Activated T-cell treated with anti-CD3 and anti-CD28 coated beads, Interleukin-2, amount 50 U/mL, for 24 hours (primary cell): ENCODE results near the gene VWA8.

ENCODE experiments used
- DNase-seq: peaks from one replicate; pipeline ENCODE4 v3.0.0-alpha.2; 2020
- H3K27ac Mint-ChIP-seq: 2 replicates; pipeline ENCODE4 v1.8.0; 2020; ENCODE audit warnings: mild to moderate bottlenecking, mixed read lengths
- H3K27me3 Mint-ChIP-seq: 2 replicates; pipeline ENCODE4 v1.8.0; 2020; ENCODE audit warnings: mixed read lengths
- H3K36me3 Mint-ChIP-seq: 2 replicates; pipeline ENCODE4 v1.8.0; 2020; ENCODE audit warnings: low read depth, mixed read lengths
- H3K4me1 Mint-ChIP-seq: 2 replicates; pipeline ENCODE4 v1.8.0; 2020; ENCODE audit warnings: low read depth, mixed read lengths
- H3K4me3 Mint-ChIP-seq: 2 replicates; pipeline ENCODE4 v1.8.0; 2020; ENCODE audit warnings: mild to moderate bottlenecking, moderate library complexity, mixed read lengths
- H3K9me3 Mint-ChIP-seq: 2 replicates; pipeline ENCODE4 v1.8.0; 2020; ENCODE audit warnings: mixed read lengths

Gene VWA8

GRCh38 chr13:41945926-41946325 lies 15.0 kb downstream of the VWA8 start:
- no peaks in the 10 kb centered on the region for H3K27me3 Mint-ChIP-seq
- peaks cover 23% of the 10 kb centered on the region for H3K4me1 Mint-ChIP-seq
- no peak overlapping the region for H3K27ac Mint-ChIP-seq
- peaks cover 13% of the 10 kb centered on the region for H3K9me3 Mint-ChIP-seq
- DNase-seq: no peak
- H3K36me3 Mint-ChIP-seq: peaks cover 79% of the 10 kb centered on the region
- H3K4me3 Mint-ChIP-seq: no peak overlapping the region

DNA sequence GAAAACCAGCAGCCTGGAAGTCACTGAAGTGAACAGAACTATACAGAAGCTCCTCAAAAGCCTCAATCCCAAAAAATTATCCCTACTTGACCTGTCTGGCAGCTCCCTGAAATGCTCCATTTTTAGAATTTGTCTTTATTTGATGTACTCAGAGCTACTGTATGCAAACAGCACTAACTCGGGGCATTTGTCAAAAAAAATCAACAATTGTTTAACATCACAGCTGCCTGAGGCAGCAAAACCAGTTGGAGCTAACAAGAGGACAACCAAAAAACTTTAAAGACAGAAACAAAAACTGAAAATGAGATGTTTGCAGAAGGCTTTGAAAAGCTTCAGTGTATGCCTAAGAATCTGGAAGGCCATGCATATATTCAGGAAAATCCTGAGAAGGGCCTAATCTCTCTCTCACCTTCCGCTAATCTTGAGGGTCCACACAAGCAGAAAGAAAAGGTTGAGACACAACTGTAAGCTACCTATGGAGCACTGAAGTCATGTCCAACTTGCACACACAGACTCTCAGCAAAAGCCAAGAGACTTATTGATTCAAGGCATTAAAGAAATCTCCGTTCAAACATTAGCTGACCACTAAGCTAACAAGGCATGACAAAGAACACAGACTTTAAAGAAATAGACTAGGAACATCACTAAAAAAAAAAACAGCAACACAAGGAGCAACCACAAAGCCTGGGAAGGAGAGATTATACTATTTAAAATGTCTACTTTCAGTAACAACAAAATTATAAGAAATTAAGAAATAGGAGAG lies 16.1 kb downstream of the VWA8 start:
- Mint-ChIP-seq H3K27ac (no peak overlapping the region), H3K27me3 (no peaks in the 10 kb centered on the region), H3K4me1 (peaks cover 29% of the 10 kb centered on the region), H3K9me3 (peaks cover 13% of the 10 kb centered on the region), H3K36me3 (peaks cover 78% of the 10 kb centered on the region), H3K4me3 (no peak overlapping the region)
- DNase-seq: no peak

DNA sequence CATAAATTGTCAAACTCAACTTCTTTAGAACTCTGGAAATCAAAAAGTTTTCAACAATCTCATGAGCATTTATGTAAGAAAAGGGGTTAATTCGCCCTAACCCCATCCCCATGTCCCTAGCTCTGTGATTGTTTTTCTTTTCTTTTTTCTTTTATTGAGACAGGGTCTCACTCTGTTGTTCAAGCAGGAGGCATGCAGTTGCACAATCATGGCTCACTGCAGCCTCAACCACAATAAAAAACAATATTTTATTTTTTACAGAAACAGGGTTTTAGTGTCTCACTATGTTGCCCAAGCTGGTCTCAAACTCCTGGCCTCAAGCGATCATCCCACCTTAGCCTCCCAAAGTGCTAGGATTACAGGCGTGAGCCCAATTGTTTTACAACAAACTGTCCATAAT lies 16.7 kb downstream of the VWA8 start:
- no peak overlapping the region for H3K27ac Mint-ChIP-seq
- H3K4me3 Mint-ChIP-seq: no peak overlapping the region
- H3K9me3 Mint-ChIP-seq: peaks cover 13% of the 10 kb centered on the region
- DNase-seq: no peak
- H3K27me3 Mint-ChIP-seq: no peaks in the 10 kb centered on the region
- H3K4me1 Mint-ChIP-seq: peaks cover 29% of the 10 kb centered on the region
- H3K36me3 Mint-ChIP-seq: peaks cover 77% of the 10 kb centered on the region

DNA sequence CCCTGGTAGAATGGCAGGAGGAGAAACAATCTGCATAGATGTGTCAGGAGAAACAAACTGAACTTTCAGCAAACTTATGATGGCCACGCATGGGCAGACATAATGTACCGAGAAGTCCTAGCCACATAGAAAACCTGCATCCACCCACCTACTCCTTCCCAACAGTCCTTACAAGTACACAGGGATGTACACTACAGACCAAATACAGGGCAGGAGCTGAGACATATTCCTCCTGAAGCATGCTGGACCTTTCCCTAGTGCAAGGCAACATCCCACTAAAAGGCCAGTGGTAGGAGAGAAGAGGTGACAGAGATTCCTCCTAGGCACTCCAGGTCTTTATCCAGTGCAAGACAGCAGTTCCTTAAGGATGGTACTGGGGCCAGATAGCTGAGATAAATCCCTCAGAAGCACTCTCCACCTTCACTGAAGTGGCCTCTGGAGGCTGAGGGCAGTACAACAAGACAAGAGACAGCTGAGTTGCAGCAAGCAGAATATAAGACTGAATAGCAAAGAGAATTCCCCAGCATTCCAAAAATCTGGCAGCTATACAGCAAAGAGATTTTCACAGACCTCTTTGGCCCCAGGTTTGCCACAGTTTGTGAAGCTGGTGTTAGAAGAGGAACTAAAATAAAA lies 18.3 kb downstream of the VWA8 start:
- H3K27me3 Mint-ChIP-seq: no peaks in the 10 kb centered on the region
- peaks cover 13% of the 10 kb centered on the region for H3K9me3 Mint-ChIP-seq
- no peak overlapping the region for H3K27ac Mint-ChIP-seq
- H3K4me1 Mint-ChIP-seq: peaks cover 32% of the 10 kb centered on the region
- H3K4me3 Mint-ChIP-seq: no peak overlapping the region
- no peak for DNase-seq
- H3K36me3 Mint-ChIP-seq: peaks cover 71% of the 10 kb centered on the region

DNA sequence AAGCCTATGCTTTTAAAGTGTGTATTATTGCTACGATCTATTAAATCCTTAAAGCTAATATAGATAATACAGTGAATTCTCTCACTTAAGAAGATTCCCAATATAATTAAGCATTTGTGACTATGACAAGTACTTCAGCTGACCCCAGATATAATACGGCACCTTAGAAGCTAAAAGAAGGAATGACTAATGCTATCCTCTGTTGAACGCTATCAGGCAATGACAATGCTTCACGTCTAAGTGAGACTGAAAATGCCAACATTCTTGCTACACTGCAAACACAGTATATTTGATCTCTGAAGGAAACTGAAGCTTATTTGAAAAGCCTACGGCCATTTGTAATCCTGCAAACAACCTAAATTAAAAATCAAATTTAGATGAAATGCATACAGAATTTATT lies 19.7 kb downstream of the VWA8 start:
- no peak overlapping the region for H3K4me3 Mint-ChIP-seq
- no peaks in the 10 kb centered on the region for H3K27me3 Mint-ChIP-seq
- no peak overlapping the region for H3K27ac Mint-ChIP-seq
- H3K36me3 Mint-ChIP-seq: peaks cover 67% of the 10 kb centered on the region
- peaks cover 34% of the 10 kb centered on the region for H3K4me1 Mint-ChIP-seq
- no peak for DNase-seq
- H3K9me3 Mint-ChIP-seq: peaks cover 6% of the 10 kb centered on the region

DNA sequence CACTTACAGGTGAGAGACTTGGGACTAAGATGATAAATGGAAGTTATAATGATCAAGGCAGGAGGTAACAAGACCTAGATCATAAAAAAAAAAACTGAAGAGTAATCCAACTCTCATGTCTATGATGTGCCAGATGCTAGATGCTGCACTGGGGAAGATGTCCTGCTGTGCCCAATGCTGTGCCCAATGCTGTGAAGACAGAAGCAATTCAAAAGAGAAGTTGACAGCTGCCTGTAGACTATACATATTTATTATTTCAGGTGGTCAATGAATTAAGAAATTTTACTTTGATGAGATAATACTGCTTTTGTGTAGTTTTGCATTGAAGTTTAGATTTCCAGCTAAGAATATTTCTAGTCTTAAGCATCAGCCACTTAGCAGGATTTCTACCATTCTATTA lies 21.5 kb downstream of the VWA8 start:
- no peak overlapping the region for H3K27ac Mint-ChIP-seq
- peaks cover 62% of the 10 kb centered on the region for H3K36me3 Mint-ChIP-seq
- H3K27me3 Mint-ChIP-seq: no peaks in the 10 kb centered on the region

GRCh38 chr13:41938918-41939317 lies 22.0 kb downstream of the VWA8 start:
- H3K4me3 Mint-ChIP-seq: no peak overlapping the region
- DNase-seq: no peak
- H3K27ac Mint-ChIP-seq: no peak overlapping the region
- H3K27me3 Mint-ChIP-seq: no peaks in the 10 kb centered on the region
- peaks cover 66% of the 10 kb centered on the region for H3K36me3 Mint-ChIP-seq
- peaks cover 39% of the 10 kb centered on the region for H3K4me1 Mint-ChIP-seq
- H3K9me3 Mint-ChIP-seq: peaks cover 3% of the 10 kb centered on the region

More for the DNA sequence above, 21.5 kb downstream of the VWA8 start:
- Mint-ChIP-seq H3K4me1 (peaks cover 36% of the 10 kb centered on the region), H3K9me3 (no peaks in the 10 kb centered on the region), H3K4me3 (no peak overlapping the region)
- DNase-seq: no peak

- no peak overlapping the region for H3K27ac Mint-ChIP-seq
- H3K9me3 Mint-ChIP-seq: peaks cover 3% of the 10 kb centered on the region
- no peak overlapping the region for H3K4me3 Mint-ChIP-seq
- no peaks in the 10 kb centered on the region for H3K27me3 Mint-ChIP-seq
- DNase-seq: no peak
- H3K4me1 Mint-ChIP-seq: peaks cover 44% of the 10 kb centered on the region
- peaks cover 64% of the 10 kb centered on the region for H3K36me3 Mint-ChIP-seq
These were observed 23.5 kb downstream of the VWA8 start for GRCh38 chr13:41937388-41937787.

- Mint-ChIP-seq H3K4me3 (no peak overlapping the region), H3K4me1 (peaks cover 45% of the 10 kb centered on the region), H3K36me3 (peaks cover 60% of the 10 kb centered on the region), H3K27ac (no peak overlapping the region), H3K27me3 (no peaks in the 10 kb centered on the region), H3K9me3 (peaks cover 3% of the 10 kb centered on the region)
- DNase-seq: no peak
These were observed 25.4 kb downstream of the VWA8 start for GRCh38 chr13:41935501-41935900.

DNA sequence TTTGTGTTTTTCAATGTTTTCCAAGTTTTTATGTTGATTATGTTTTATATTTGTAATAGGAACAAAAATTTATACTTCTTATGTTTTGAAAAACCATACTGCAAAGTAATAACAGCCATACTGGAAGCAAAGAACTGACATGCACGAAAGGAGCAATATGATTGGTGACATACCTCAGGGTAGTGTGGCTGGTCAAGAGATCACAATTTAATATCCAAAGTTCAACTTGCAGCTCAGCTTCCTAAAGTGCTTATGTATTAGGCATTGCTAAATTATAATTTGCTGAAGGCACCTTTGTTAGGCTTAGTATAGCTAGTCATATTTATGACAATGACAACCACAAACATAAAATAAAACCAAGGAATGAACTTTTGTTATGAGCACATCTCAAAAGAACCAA lies 25.9 kb downstream of the VWA8 start:
- Mint-ChIP-seq H3K27me3 (no peaks in the 10 kb centered on the region), H3K9me3 (peaks cover 3% of the 10 kb centered on the region), H3K4me3 (no peak overlapping the region), H3K4me1 (peaks cover 48% of the 10 kb centered on the region), H3K27ac (no peak overlapping the region), H3K36me3 (peaks cover 63% of the 10 kb centered on the region)
- no peak for DNase-seq

DNA sequence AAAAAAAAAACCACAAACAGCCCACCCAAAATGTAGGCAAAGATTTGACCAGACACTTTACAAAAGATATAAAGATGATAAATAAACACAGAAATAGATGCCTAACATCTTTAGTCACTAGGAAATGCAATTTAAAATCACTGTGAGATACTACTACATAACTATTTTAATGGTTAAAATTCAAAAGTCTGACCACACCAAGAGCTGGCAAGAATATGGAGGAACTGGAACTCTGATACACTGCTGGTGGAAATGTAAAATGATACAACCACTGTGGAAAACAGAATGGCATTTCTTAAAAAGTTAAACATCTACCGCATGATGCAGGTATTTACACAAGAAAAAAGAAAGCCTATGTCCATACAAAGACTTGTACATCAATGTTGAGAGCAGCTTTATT lies 26.8 kb downstream of the VWA8 start:
- Mint-ChIP-seq H3K4me1 (peaks cover 55% of the 10 kb centered on the region), H3K9me3 (peaks cover 3% of the 10 kb centered on the region), H3K27ac (no peak overlapping the region), H3K27me3 (no peaks in the 10 kb centered on the region), H3K4me3 (no peak overlapping the region), H3K36me3 (peaks cover 65% of the 10 kb centered on the region)
- no peak for DNase-seq

DNA sequence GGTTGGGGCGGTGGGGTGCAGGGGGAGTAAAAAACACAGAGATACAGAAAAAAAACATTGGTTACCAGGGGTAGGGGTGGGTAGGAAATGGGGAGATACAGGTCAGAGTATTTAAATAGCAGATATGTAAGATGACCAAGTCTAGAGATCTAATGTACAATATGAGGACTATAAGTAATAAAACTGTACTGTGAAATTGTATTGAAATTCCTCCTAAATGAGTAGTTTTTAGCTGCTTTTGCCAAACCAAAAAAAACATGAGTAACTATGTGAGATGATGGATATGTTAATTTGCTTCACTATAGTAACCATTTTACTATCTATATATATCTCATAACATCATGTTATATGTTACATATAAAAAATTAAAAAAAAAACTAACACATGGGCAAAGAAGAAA lies 29.6 kb downstream of the VWA8 start:
- peaks cover 3% of the 10 kb centered on the region for H3K9me3 Mint-ChIP-seq
- no peaks in the 10 kb centered on the region for H3K27me3 Mint-ChIP-seq
- H3K27ac Mint-ChIP-seq: peak overlapping the region; percentile 84
- peaks cover 73% of the 10 kb centered on the region for H3K36me3 Mint-ChIP-seq
- H3K4me1 Mint-ChIP-seq: peaks cover 74% of the 10 kb centered on the region
- DNase-seq: no peak
- H3K4me3 Mint-ChIP-seq: no peak overlapping the region

- Mint-ChIP-seq H3K4me1 (peaks cover 71% of the 10 kb centered on the region), H3K9me3 (peaks cover 9% of the 10 kb centered on the region), H3K27ac (peak overlapping the region; percentile 50), H3K27me3 (no peaks in the 10 kb centered on the region), H3K4me3 (no peak overlapping the region), H3K36me3 (peaks cover 75% of the 10 kb centered on the region)
- no peak for DNase-seq
These were observed 30.8 kb downstream of the VWA8 start for GRCh38 chr13:41930154-41930553.

DNA sequence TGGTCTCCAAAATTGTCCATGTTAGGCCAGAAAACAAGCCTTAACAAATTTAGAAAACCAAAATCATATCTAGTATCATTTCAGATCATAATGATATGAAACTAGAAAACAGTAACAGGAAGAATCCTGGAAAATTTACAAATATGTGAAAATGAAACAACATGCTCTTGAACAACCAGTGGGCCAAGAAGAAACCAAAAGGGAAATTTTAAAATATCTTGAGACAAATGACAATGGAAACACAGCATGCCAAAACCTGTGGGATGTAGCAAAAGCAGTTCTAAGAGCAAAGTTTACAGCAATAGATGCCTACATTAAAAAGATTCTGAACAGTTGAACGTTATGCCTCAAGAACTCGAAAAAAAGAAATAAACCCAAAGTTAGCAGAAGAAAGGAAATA lies 32.6 kb downstream of the VWA8 start:
- Mint-ChIP-seq H3K27ac (peak overlapping the region; percentile 91), H3K27me3 (no peaks in the 10 kb centered on the region), H3K36me3 (peaks cover 77% of the 10 kb centered on the region), H3K4me3 (peak overlapping the region; percentile 66), H3K4me1 (peaks cover 80% of the 10 kb centered on the region), H3K9me3 (peaks cover 22% of the 10 kb centered on the region)
- DNase-seq: no peak

GRCh38 chr13:41925014-41925413 lies 35.9 kb downstream of the VWA8 start:
- Mint-ChIP-seq H3K4me3 (no peak overlapping the region), H3K4me1 (peaks cover 78% of the 10 kb centered on the region), H3K9me3 (peaks cover 30% of the 10 kb centered on the region), H3K27ac (no peak overlapping the region), H3K36me3 (peaks cover 96% of the 10 kb centered on the region), H3K27me3 (no peaks in the 10 kb centered on the region)
- DNase-seq: no peak
